ENCODE data around the gene ZNF784.
"Not testable (repeated sequence)": the region's sequence is repeated elsewhere in the genome, so short reads cannot be mapped to it uniquely, and the experiment has no call there.

Gene ZNF784

DNA sequence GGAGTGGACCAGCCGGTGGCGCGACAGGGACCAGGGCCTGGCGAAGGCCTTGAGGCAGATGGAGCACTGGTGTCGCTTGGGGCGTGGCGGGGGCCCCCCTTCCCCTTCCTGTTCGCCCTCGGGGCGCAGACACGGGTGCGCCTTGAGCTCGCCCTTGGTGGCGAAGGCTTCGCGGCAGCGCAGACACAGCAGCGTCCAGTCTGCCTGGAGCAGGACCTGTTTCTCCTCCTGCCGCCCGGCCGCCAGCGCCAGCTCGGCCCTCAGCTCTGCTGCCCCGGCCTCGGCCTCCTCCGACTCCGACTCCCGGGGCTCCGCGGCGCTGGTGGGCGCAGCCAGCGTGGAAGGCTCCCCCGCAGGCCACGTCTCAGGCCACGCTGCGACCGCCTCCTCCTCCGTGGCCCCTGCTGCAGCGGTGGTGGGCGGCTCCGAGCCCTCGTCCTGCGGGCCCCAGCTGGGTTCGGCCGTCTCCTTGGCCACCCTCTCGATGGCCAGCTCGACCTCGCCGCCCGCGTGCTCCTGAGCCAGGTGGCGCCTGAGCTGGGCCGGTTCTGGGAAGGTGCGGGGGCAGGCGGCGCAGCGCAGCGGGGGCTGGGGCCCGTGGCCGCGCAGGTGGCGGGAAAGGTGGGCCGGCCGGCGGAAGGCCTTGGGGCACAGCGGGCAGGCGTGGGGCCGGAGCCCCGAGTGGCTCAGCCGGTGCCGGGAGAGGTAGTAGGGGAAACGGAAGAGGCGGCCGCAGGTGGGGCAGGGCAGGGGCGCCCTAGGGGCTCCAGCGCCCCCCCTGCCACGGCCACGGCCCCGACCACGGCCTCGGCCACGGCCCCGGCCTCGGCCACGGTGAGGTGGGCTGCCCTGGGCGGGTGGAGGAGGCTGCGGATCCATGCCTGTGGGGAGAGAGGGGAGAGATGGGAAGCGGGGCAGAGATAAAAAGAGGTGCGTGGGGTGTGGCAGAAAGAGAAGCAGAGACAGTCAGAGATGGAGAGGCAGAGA lies 45.3 kb downstream of the ZNF784 start:
- DNase-seq (ENCODE audit: low spot score) (no peak), ATAC-seq (ENCODE audit: low read depth) (no peak)
- Histone ChIP-seq H3K27ac (ENCODE audit: poor library complexity, severe bottlenecking) (peak overlapping the region; percentile 70), H3K4me1 (ENCODE audit: insufficient read depth, poor library complexity, severe bottlenecking) (no peaks in the 10 kb centered on the region), H3K36me3 (ENCODE audit: low read depth) (0 out of 2 replicates have a peak, but pooled peaks cover 7% of the 10 kb centered on the region), H3K9me3 (ENCODE audit: severe bottlenecking) (no peaks in the 10 kb centered on the region), H3K4me3 (ENCODE audit: severe bottlenecking) (peak overlapping the region; percentile 93), H3K27me3 (ENCODE audit: insufficient read depth, poor library complexity, severe bottlenecking) (no peaks in the 10 kb centered on the region)
- TF ChIP-seq, protein P1, sequence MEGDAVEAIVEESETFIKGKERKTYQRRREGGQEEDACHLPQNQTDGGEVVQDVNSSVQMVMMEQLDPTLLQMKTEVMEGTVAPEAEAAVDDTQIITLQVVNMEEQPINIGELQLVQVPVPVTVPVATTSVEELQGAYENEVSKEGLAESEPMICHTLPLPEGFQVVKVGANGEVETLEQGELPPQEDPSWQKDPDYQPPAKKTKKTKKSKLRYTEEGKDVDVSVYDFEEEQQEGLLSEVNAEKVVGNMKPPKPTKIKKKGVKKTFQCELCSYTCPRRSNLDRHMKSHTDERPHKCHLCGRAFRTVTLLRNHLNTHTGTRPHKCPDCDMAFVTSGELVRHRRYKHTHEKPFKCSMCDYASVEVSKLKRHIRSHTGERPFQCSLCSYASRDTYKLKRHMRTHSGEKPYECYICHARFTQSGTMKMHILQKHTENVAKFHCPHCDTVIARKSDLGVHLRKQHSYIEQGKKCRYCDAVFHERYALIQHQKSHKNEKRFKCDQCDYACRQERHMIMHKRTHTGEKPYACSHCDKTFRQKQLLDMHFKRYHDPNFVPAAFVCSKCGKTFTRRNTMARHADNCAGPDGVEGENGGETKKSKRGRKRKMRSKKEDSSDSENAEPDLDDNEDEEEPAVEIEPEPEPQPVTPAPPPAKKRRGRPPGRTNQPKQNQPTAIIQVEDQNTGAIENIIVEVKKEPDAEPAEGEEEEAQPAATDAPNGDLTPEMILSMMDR (IDR thresholded peaks at IDR 0.05; ENCODE audit: poor library complexity, severe bottlenecking) = no peak

GRCh38 chr19:55578031-55578760 lies 46.2 kb downstream of the ZNF784 start:
- Histone ChIP-seq H3K9me3 (ENCODE audit: severe bottlenecking) (no peaks in the 10 kb centered on the region), H3K27ac (ENCODE audit: poor library complexity, severe bottlenecking) (no peak overlapping the region), H3K4me1 (ENCODE audit: insufficient read depth, poor library complexity, severe bottlenecking) (no peaks in the 10 kb centered on the region), H3K4me3 (ENCODE audit: severe bottlenecking) (no peak overlapping the region), H3K27me3 (ENCODE audit: insufficient read depth, poor library complexity, severe bottlenecking) (no peaks in the 10 kb centered on the region), H3K36me3 (ENCODE audit: low read depth) (0 out of 2 replicates have a peak, but pooled peaks cover 7% of the 10 kb centered on the region)
- ATAC-seq (ENCODE audit: low read depth) = no peak
- DNase-seq (ENCODE audit: low spot score) = no peak
- TF ChIP-seq, protein P1 (IDR thresholded peaks at IDR 0.05; ENCODE audit: poor library complexity, severe bottlenecking) = no peak

DNA sequence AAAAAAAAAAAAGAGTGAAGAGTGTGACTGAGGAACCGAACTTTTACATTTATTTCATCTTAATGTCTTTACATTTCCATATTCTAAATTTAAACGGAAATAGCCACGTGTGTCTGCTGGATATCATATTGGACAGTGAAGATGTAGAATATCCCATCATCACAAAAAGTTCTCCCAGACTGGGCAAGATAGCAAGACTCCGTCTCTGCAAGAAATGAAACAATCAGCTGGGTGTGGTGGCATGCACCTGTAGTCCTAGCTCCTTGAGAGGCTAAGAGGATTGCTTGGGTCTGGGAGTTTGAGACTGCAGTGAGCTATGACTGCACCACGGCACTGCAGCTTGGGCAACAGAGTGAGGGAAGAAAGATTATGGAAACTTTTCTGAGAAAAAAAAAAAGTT lies 47.6 kb downstream of the ZNF784 start:
- no peaks in the 10 kb centered on the region for H3K9me3 ChIP-seq (ENCODE audit: severe bottlenecking)
- no peaks in the 10 kb centered on the region for H3K27me3 ChIP-seq (ENCODE audit: insufficient read depth, poor library complexity, severe bottlenecking)
- H3K4me3 ChIP-seq (ENCODE audit: severe bottlenecking) = no peak overlapping the region
- TF ChIP-seq, protein P1 (IDR thresholded peaks at IDR 0.05; ENCODE audit: poor library complexity, severe bottlenecking) = no peak
- ATAC-seq (ENCODE audit: low read depth) (no peak), DNase-seq (ENCODE audit: low spot score) (no peak)
- H3K36me3 ChIP-seq (ENCODE audit: low read depth) = 0 out of 2 replicates have a peak, but pooled peaks cover 7% of the 10 kb centered on the region
- no peak overlapping the region for H3K27ac ChIP-seq (ENCODE audit: poor library complexity, severe bottlenecking)
- no peaks in the 10 kb centered on the region for H3K4me1 ChIP-seq (ENCODE audit: insufficient read depth, poor library complexity, severe bottlenecking)

GRCh38 chr19:55573929-55574328 lies 50.4 kb downstream of the ZNF784 start:
- H3K27ac ChIP-seq (ENCODE audit: poor library complexity, severe bottlenecking); H3K36me3 ChIP-seq (ENCODE audit: low read depth); H3K4me3 ChIP-seq (ENCODE audit: severe bottlenecking); H3K9me3 ChIP-seq (ENCODE audit: severe bottlenecking); DNase-seq (ENCODE audit: low spot score); ATAC-seq (ENCODE audit: low read depth); H3K4me1 ChIP-seq (ENCODE audit: insufficient read depth, poor library complexity, severe bottlenecking); H3K27me3 ChIP-seq (ENCODE audit: insufficient read depth, poor library complexity, severe bottlenecking): not testable (repeated sequence)

Measured in RWPE2 (cell line).